ENCODE data around the gene DVL1. TPM values are rescaled to one million over a fixed set of nuclear protein-coding genes. Genes with fewer than 3 reads are reported as not detected.
A peak's percentile ranks its signal among the peaks of the same experiment; 100 is the strongest.

Gene DVL1
- total and polyA plus RNA-seq, 9 of the 15 experiments (the other 6 are each of a cell fraction or from before 2014, with no cell fraction given) = 0.62 to 135 (median 24.3) TPM

DNA sequence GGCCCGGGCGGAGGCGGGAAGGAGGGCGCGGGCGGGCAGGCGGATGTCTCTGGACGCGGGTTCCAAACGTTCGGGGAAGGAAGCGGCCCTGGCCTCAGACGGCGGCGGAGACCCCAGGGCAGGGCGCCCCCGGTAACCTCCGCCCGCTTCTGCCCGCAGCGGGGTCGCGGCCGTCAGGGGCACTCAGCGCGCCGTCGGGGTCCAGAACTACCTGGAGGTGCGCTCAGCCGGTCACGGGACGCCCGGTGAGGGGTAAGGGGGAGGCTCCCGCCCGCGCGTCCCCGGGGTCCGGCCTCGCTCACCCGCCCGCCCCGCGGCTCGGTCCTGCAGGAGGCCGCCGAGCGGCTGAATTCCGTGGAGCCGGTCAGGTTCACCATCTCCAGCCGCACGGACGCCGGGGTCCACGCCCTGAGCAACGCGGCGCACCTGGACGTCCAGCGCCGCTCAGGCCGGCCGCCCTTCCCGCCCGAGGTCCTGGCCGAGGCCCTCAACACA is 40.4 kb downstream of the DVL1 start (continued):
- TF ChIP-seq RNF219 (CRISPR knock-in tag; IDR thresholded peaks at IDR 0.05) (no peak), ZNF3 (CRISPR knock-in tag; IDR thresholded peaks at IDR 0.05) (no peak), FOXM1 (IDR thresholded peaks at IDR 0.05; ENCODE audit: low read depth) (no peak), FOXM1 (CRISPR knock-in tag; IDR thresholded peaks at IDR 0.05; ENCODE audit: low read depth) (no peak), PHTF2 (CRISPR knock-in tag; IDR thresholded peaks at IDR 0.05) (no peak), ZNF583 (CRISPR knock-in tag; IDR thresholded peaks at IDR 0.05) (0 out of 2 replicates have a peak, but pooled peaks have one; percentile 36), TAF9B (IDR thresholded peaks at IDR 0.05; ENCODE audit: partially characterized antibody) (no peak), TFAM (CRISPR knock-in tag; conservative IDR thresholded peaks at IDR 0.05) (no peak), RBBP5 (IDR thresholded peaks at IDR 0.05; ENCODE audit: borderline replicate concordance, insufficient read depth, low read length, poor library complexity, severe bottlenecking) (peak; percentile 29), ZBTB17 (CRISPR knock-in tag; IDR thresholded peaks at IDR 0.05) (peak; percentile 41; the same call in 1 of the 2 replicates), NR3C1 (CRISPR knock-in tag; IDR thresholded peaks at IDR 0.05) (no peak), TGIF2 (CRISPR knock-in tag; IDR thresholded peaks at IDR 0.05) (no peak), MBD2 (IDR thresholded peaks at IDR 0.05; ENCODE audit: borderline replicate concordance, low read depth) (no peak), TBL1XR1 (IDR thresholded peaks at IDR 0.05; ENCODE audit: low read length in 2 of 2) (no peak), MEF2D (tag; conservative IDR thresholded peaks at IDR 0.05; ENCODE audit: low read depth) (no peak), ZNF592 (IDR thresholded peaks at IDR 0.05) (no peak), RBM39 (optimal IDR thresholded peaks at IDR 0.05; ENCODE audit: low read depth, low read length) (no peak)
- TF ChIP-seq, protein P1, sequence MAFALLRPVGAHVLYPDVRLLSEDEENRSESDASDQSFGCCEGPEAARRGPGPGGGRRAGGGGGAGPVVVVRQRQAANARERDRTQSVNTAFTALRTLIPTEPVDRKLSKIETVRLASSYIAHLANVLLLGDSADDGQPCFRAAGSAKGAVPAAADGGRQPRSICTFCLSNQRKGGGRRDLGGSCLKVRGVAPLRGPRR (CRISPR knock-in tag; IDR thresholded peaks at IDR 0.05) = no peak
- TF ChIP-seq, protein P2, sequence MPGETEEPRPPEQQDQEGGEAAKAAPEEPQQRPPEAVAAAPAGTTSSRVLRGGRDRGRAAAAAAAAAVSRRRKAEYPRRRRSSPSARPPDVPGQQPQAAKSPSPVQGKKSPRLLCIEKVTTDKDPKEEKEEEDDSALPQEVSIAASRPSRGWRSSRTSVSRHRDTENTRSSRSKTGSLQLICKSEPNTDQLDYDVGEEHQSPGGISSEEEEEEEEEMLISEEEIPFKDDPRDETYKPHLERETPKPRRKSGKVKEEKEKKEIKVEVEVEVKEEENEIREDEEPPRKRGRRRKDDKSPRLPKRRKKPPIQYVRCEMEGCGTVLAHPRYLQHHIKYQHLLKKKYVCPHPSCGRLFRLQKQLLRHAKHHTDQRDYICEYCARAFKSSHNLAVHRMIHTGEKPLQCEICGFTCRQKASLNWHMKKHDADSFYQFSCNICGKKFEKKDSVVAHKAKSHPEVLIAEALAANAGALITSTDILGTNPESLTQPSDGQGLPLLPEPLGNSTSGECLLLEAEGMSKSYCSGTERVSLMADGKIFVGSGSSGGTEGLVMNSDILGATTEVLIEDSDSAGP (CRISPR knock-in tag; IDR thresholded peaks at IDR 0.05) = no peak
- TF ChIP-seq, protein P3, sequence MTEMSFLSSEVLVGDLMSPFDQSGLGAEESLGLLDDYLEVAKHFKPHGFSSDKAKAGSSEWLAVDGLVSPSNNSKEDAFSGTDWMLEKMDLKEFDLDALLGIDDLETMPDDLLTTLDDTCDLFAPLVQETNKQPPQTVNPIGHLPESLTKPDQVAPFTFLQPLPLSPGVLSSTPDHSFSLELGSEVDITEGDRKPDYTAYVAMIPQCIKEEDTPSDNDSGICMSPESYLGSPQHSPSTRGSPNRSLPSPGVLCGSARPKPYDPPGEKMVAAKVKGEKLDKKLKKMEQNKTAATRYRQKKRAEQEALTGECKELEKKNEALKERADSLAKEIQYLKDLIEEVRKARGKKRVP (CRISPR knock-in tag; IDR thresholded peaks at IDR 0.05) = no peak
